ENCODE results near the gene DNM2.

Gene DNM2

DNA sequence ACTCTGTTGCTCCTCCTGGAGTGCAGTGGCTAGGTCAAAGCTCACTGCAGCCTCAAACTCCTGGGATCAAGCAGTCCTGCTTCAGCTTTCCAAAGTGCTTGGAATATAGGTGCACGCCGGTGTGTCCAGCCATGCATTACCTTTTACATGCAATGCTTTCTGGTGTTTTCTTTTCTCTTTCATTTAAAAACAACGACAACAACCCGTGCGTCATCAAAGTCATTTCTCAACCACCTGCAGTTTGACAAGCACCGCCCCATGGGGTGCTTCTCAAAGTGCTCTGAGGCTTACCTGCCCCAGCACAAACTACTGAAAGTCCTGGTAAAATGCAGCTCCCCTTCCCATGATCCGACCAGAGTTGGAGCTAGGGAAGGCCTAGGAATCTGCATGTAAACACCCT is 9.6 kb upstream of the DNM2 start:
- ChIA-PET CTCF (interaction anchor here (1.6 to 4.5 kb wide), 3 partner anchors 8 to 156 kb away, joined by 7 to 16 read pairs (median 8); partner anchors contain the start of gene DNM2), POLR2A (no interaction called here)
- TF ChIP-seq, protein P1, sequence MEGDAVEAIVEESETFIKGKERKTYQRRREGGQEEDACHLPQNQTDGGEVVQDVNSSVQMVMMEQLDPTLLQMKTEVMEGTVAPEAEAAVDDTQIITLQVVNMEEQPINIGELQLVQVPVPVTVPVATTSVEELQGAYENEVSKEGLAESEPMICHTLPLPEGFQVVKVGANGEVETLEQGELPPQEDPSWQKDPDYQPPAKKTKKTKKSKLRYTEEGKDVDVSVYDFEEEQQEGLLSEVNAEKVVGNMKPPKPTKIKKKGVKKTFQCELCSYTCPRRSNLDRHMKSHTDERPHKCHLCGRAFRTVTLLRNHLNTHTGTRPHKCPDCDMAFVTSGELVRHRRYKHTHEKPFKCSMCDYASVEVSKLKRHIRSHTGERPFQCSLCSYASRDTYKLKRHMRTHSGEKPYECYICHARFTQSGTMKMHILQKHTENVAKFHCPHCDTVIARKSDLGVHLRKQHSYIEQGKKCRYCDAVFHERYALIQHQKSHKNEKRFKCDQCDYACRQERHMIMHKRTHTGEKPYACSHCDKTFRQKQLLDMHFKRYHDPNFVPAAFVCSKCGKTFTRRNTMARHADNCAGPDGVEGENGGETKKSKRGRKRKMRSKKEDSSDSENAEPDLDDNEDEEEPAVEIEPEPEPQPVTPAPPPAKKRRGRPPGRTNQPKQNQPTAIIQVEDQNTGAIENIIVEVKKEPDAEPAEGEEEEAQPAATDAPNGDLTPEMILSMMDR (IDR thresholded peaks at IDR 0.05; ENCODE audit: control extremely low read depth, extremely low read depth, low read depth, missing control alignments) = no peak
- no peak for DNase-seq (ENCODE audit: extremely low spot score)

GRCh38 chr19:10712045-10712444 is 5.8 kb upstream of the DNM2 start:
- CTCF ChIA-PET = interaction anchor here (4.5 kb wide), 1 partner anchor 12 kb away, joined by 16 read pairs; no protein-coding TSS in a partner anchor
- DNase-seq (ENCODE audit: extremely low spot score) = no peak
- POLR2A ChIA-PET = no interaction called here
- TF ChIP-seq, protein P1 (IDR thresholded peaks at IDR 0.05; ENCODE audit: control extremely low read depth, extremely low read depth, low read depth, missing control alignments) = no peak

GRCh38 chr19:10712754-10713153 is 5.1 kb upstream of the DNM2 start:
- POLR2A ChIA-PET = no interaction called here

GRCh38 chr19:10713317-10713716 is 4.6 kb upstream of the DNM2 start:
- no peak for DNase-seq (ENCODE audit: extremely low spot score)

More at GRCh38 chr19:10712754-10713153, 5.1 kb upstream of the DNM2 start:
- no peak for DNase-seq (ENCODE audit: extremely low spot score)
- CTCF ChIA-PET = interaction anchor here (0.7 to 0.8 kb wide), 2 partner anchors 11 to 13 kb away, joined by 3 read pairs; no protein-coding TSS in a partner anchor
- TF ChIP-seq, protein P1 (IDR thresholded peaks at IDR 0.05; ENCODE audit: control extremely low read depth, extremely low read depth, low read depth, missing control alignments) = no peak

GRCh38 chr19:10717054-10717355 is 874 bp upstream of the DNM2 start:
- TF ChIP-seq, protein P1 (IDR thresholded peaks at IDR 0.05; ENCODE audit: control extremely low read depth, extremely low read depth, low read depth, missing control alignments) = no peak
- POLR2A ChIA-PET = interaction anchor here (0.7 to 1.0 kb wide), 3 partner anchors 11 to 147 kb away, joined by 4 to 5 read pairs (median 4); no protein-coding TSS in a partner anchor
- CTCF ChIA-PET = interaction anchor here (0.6 to 9.7 kb wide), 36 partner anchors 9 to 195 kb away, joined by 3 to 107 read pairs (median 6); partner anchors contain the start of genes CARM1 and QTRT1
- no peak for DNase-seq (ENCODE audit: extremely low spot score)

More at GRCh38 chr19:10713317-10713716, 4.6 kb upstream of the DNM2 start:
- ChIA-PET CTCF (interaction anchor here (0.7 to 0.8 kb wide), 2 partner anchors 11 to 14 kb away, joined by 3 read pairs; no protein-coding TSS in a partner anchor), POLR2A (no interaction called here)
- TF ChIP-seq, protein P1 (IDR thresholded peaks at IDR 0.05; ENCODE audit: control extremely low read depth, extremely low read depth, low read depth, missing control alignments) = no peak

DNA sequence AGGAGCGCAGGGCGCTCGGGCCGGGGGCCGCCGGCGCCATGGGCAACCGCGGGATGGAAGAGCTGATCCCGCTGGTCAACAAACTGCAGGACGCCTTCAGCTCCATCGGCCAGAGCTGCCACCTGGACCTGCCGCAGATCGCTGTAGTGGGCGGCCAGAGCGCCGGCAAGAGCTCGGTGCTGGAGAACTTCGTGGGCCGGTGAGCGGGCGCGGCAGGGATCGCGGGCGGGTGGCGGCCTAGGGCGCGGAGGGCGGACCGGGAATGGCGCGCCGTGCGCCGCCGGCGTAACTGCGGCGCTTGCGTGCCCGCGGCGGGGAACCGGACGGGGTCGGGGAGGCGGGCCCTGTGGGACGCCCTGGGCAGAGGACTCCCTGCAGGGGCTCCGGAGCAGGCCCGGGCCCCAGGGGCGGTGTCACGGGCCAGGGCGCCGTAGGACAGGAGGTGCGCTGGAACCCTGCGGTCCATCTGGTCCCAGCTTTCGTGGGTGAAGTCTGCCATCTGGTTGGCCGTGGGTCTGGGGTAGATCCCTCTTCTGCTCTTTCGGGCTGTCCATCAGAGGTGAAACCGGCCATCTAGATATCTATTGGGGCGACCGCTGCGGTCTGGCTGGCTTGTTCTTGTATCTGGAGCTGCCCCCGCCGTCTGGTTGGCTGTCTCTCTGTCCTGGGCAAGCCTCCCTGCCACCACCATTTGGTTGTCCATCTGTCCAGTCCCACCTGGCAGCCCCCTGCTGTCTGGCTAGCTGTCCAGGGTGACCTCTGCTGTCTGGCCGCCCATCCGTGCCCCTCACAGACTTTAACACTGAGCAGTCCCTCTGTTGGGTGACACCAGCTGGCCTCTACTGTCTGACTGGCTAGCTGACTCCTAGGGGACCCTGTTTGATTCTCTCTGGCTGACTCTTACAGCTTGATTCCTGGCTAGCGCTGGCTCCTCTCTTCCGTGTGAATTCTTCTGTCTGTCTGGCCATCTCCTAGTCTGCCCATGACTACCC is 622 bp downstream of the DNM2 start:
- TF ChIP-seq, protein P1 (IDR thresholded peaks at IDR 0.05; ENCODE audit: control extremely low read depth, extremely low read depth, low read depth, missing control alignments) = no peak
- CTCF ChIA-PET = interaction anchor here (0.6 to 9.7 kb wide), 46 partner anchors 10 to 375 kb away, joined by 3 to 107 read pairs (median 6); partner anchors contain the start of genes CARM1, QTRT1 and TMED1
- peak; percentile 55 for DNase-seq (ENCODE audit: extremely low spot score)
- POLR2A ChIA-PET = interaction anchor here (0.6 to 1.0 kb wide), 4 partner anchors 9 to 158 kb away, joined by 3 to 8 read pairs (median 4); no protein-coding TSS in a partner anchor
